ENCODE measurements around the gene ELMOD3. TPM values are rescaled to one million over a fixed set of nuclear protein-coding genes. Genes with fewer than 3 reads are reported as not detected.

ELMOD3 gene
- total RNA-seq, 1 experiment from 2014 or later = 9.7 TPM

- no peak overlapping the region for H3K27ac Mint-ChIP-seq
- H3K4me1 Mint-ChIP-seq = peaks cover 17% of the 10 kb centered on the region
- ATAC-seq (no peak), DNase-seq (ENCODE audit: low spot score) (no peak)
- H3K36me3 Mint-ChIP-seq = peaks cover 5% of the 10 kb centered on the region; the same call in 1 of the 2 replicates
- CTCF ChIA-PET = no interaction called here
- H3K4me3 Mint-ChIP-seq = no peak overlapping the region
- H3K9me3 Mint-ChIP-seq = no peaks in the 10 kb centered on the region
- peaks cover 2% of the 10 kb centered on the region for H3K27me3 Mint-ChIP-seq (ENCODE audit: low read depth)
- TF ChIP-seq ZNF425 (CRISPR knock-in tag; conservative IDR thresholded peaks at IDR 0.05) = no peak
- no peak for TF ChIP-seq NR1H2 (CRISPR knock-in tag; IDR thresholded peaks at IDR 0.05)
- TF ChIP-seq ZBTB21 (CRISPR knock-in tag; IDR thresholded peaks at IDR 0.05; ENCODE audit: borderline replicate concordance) = no peak
- TF ChIP-seq NFYB (CRISPR knock-in tag; conservative IDR thresholded peaks at IDR 0.05; ENCODE audit: low read depth) = no peak
- no peak for TF ChIP-seq EMX1 (CRISPR knock-in tag; IDR thresholded peaks at IDR 0.05)
- TF ChIP-seq MAX (CRISPR knock-in tag; IDR thresholded peaks at IDR 0.05) = no peak
- TF ChIP-seq PRRX2 (CRISPR knock-in tag; IDR thresholded peaks at IDR 0.05) = no peak
- TF ChIP-seq CREB1 (CRISPR knock-in tag; IDR thresholded peaks at IDR 0.05) = no peak
- no peak for TF ChIP-seq ZNF263 (CRISPR knock-in tag; IDR thresholded peaks at IDR 0.05; ENCODE audit: low read depth)
- no peak for TF ChIP-seq CREM (CRISPR knock-in tag; IDR thresholded peaks at IDR 0.05)
- TF ChIP-seq ZMAT4 (CRISPR knock-in tag; IDR thresholded peaks at IDR 0.05) = no peak
- no peak for TF ChIP-seq MXD4 (CRISPR knock-in tag; IDR thresholded peaks at IDR 0.05; ENCODE audit: borderline replicate concordance)
- TF ChIP-seq SP1 (CRISPR knock-in tag; conservative IDR thresholded peaks at IDR 0.05) = no peak
- no peak for TF ChIP-seq ESRRA (CRISPR knock-in tag; IDR thresholded peaks at IDR 0.05; ENCODE audit: borderline replicate concordance)
- no peak for TF ChIP-seq USF2 (CRISPR knock-in tag; IDR thresholded peaks at IDR 0.05)
- no peak for TF ChIP-seq GTF2I (CRISPR knock-in tag; conservative IDR thresholded peaks at IDR 0.05)
- no peak for TF ChIP-seq FOXP1 (CRISPR knock-in tag; IDR thresholded peaks at IDR 0.05; ENCODE audit: borderline replicate concordance)
- no peak for TF ChIP-seq ATF1 (CRISPR knock-in tag; IDR thresholded peaks at IDR 0.05)
- POLR2A ChIA-PET = no interaction called here
Measured at GRCh38 chr2:85341269-85342029, 13.1 kb upstream of the ELMOD3 start.

- 0 out of 2 replicates have a peak, but pooled peaks have one; percentile 17 for ATAC-seq
- ChIA-PET POLR2A (no interaction called here), CTCF (no interaction called here)
- Mint-ChIP-seq H3K9me3 (no peaks in the 10 kb centered on the region), H3K27ac (no peak overlapping the region), H3K27me3 (ENCODE audit: low read depth) (peaks cover 2% of the 10 kb centered on the region), H3K36me3 (peaks cover 5% of the 10 kb centered on the region; the same call in 1 of the 2 replicates), H3K4me1 (peaks cover 17% of the 10 kb centered on the region), H3K4me3 (no peak overlapping the region)
- DNase-seq (ENCODE audit: low spot score) = no peak
- TF ChIP-seq STAT6 (CRISPR knock-in tag; conservative IDR thresholded peaks at IDR 0.05; ENCODE audit: low read depth) = no peak
- TF ChIP-seq ZNF219 (CRISPR knock-in tag; IDR thresholded peaks at IDR 0.05; ENCODE audit: borderline replicate concordance) = no peak
- no peak for TF ChIP-seq PREB (CRISPR knock-in tag; IDR thresholded peaks at IDR 0.05; ENCODE audit: borderline replicate concordance)
- no peak for TF ChIP-seq E2F4 (CRISPR knock-in tag; IDR thresholded peaks at IDR 0.05; ENCODE audit: borderline replicate concordance, low read depth)
- TF ChIP-seq ZNF263 (CRISPR knock-in tag; IDR thresholded peaks at IDR 0.05; ENCODE audit: low read depth) = no peak
- no peak for TF ChIP-seq ERG (CRISPR knock-in tag; IDR thresholded peaks at IDR 0.05)
- no peak for TF ChIP-seq ZMAT4 (CRISPR knock-in tag; IDR thresholded peaks at IDR 0.05)
- no peak for TF ChIP-seq ZNF416 (CRISPR knock-in tag; IDR thresholded peaks at IDR 0.05)
Measured at GRCh38 chr2:85342156-85342555, 12.4 kb upstream of the ELMOD3 start.
